HG03575 (cell line): ENCODE measurements around the gene RASA3.
A peak's percentile ranks its signal among the peaks of the same experiment; 100 is the strongest.
"Not testable (repeated sequence)": the region's sequence is repeated elsewhere in the genome, so short reads cannot be mapped to it uniquely, and the experiment has no call there.

Source experiments
- ATAC-seq: cut with Tn5 transposase; IDR thresholded peaks from one replicate; pipeline ENCODE4 v1.9.1; 2021; ENCODE audit not compliant: unreplicated experiment, insufficient number of reproducible peaks, low FRiP score; ENCODE audit errors: extremely low read depth

Gene RASA3

GRCh38 chr13:114157869-114158495 lies 25.6 kb upstream of the RASA3 start:
- no peak for ATAC-seq

- ATAC-seq: no peak
Measured at GRCh38 chr13:114155926-114156883, 23.8 kb upstream of the RASA3 start.

GRCh38 chr13:114155320-114155719 lies 22.9 kb upstream of the RASA3 start:
- ATAC-seq: no peak

GRCh38 chr13:114154476-114154875 lies 22.1 kb upstream of the RASA3 start:
- ATAC-seq: no peak

- no peak for ATAC-seq
Measured at GRCh38 chr13:114153485-114154080, 21.2 kb upstream of the RASA3 start.

- no peak for ATAC-seq
Measured at GRCh38 chr13:114152831-114153371, 20.5 kb upstream of the RASA3 start.

- no peak for ATAC-seq
Measured at GRCh38 chr13:114152285-114152645, 19.8 kb upstream of the RASA3 start.

- ATAC-seq: no peak
Measured at GRCh38 chr13:114151565-114152284, 19.3 kb upstream of the RASA3 start.

- ATAC-seq: no peak
Measured at GRCh38 chr13:114151031-114151430, 18.6 kb upstream of the RASA3 start.

- no peak for ATAC-seq
Measured at GRCh38 chr13:114149774-114150740, 17.6 kb upstream of the RASA3 start.

GRCh38 chr13:114148886-114149285 lies 16.5 kb upstream of the RASA3 start:
- ATAC-seq: not testable (repeated sequence)

- ATAC-seq: peak; percentile 72
Measured at GRCh38 chr13:114148521-114148855, 16.1 kb upstream of the RASA3 start.

GRCh38 chr13:114147803-114148520 lies 15.5 kb upstream of the RASA3 start:
- no peak for ATAC-seq

GRCh38 chr13:114146629-114147028 lies 14.2 kb upstream of the RASA3 start:
- ATAC-seq: no peak

- no peak for ATAC-seq
Measured at GRCh38 chr13:114146173-114146572, 13.8 kb upstream of the RASA3 start.

- no peak for ATAC-seq
Measured at GRCh38 chr13:114145722-114146121, 13.3 kb upstream of the RASA3 start.

GRCh38 chr13:114145256-114145655 lies 12.8 kb upstream of the RASA3 start:
- ATAC-seq: no peak
